Lower leg skin (tissue), 3 donors: ENCODE measurements around the gene EIF2B5.
"Not testable (repeated sequence)": the region's sequence is repeated elsewhere in the genome, so short reads cannot be mapped to it uniquely, and the experiment has no call there.

Experiments used
- CTCF ChIP-seq, 3 donors: fragments of 450-650 bp; IDR thresholded peaks; one replicate each; pipeline ENCODE4 v1.5.1; 2016; ENCODE audit warnings: antibody characterized with exemption in 3 of 3, mild to moderate bottlenecking in 3 of 3, moderate library complexity in 2 of 3
- POLR2A ChIP-seq, 2 donors: fragments of 450-650 bp; IDR thresholded peaks; one replicate each; pipeline ENCODE4 v1.6.1; 2016 to 2017; ENCODE audit warnings: antibody characterized with exemption in 2 of 2, mild to moderate bottlenecking in 1 of 2, moderate library complexity in 1 of 2

DNA sequence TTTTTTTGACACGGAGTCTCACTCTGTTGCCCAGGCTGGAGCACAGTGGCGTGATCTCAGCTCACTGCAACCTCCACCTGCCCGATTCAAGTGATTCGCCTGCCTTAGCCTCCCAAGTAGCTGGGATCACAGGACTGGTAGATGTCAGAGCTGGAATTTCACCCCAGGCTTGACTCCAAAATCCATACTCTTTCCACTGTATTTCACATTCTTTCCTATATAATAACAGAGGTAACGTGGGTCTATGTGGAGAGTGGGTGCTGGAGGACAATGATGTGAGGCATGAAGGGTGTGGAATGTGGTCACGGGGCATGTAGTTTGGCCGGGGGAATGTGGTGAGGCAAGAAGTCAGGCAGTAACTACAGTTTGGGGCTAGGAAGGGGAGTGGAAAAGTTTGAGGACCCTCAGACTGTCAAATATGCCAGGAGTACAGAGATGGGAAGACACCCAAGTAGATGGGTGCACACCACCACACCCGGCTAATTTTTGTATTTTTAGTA lies 27.5 kb downstream of the EIF2B5 start:
- not testable (repeated sequence) for TF ChIP-seq CTCF, POLR2A (IDR thresholded peaks at IDR 0.05)
